WTC11 (cell line): ENCODE results near the gene ASTN2. TPM values are rescaled to one million over a fixed set of nuclear protein-coding genes. Genes with fewer than 3 reads are reported as not detected.

Experiments used
- ATAC-seq: fragments of 200-7000 bp; cut with Tn5 transposase; 2 replicates; pipeline ENCODE4 v1.10.0; 2021; ENCODE audit warnings: mild to moderate bottlenecking, moderate library complexity
- CTCF ChIA-PET: fragments of 300-600 bp; sonication (Branson Sonifier 250); formaldehyde crosslinking; loops from one replicate; lab custom pipeline; 2021; ENCODE audit warnings: antibody characterized with exemption; lab: Charles Lee
- POLR2A ChIA-PET: fragments of 350-600 bp; sonication (Branson Sonifier 250); formaldehyde crosslinking; loops from one replicate; lab custom pipeline; 2021; ENCODE audit warnings: antibody characterized with exemption; lab: Charles Lee
- DNase-seq: peaks from one replicate; pipeline ENCODE4 v3.0.0; 2021; ENCODE audit warnings: low spot score
- H3K27ac Mint-ChIP-seq: 2 replicates; pipeline ENCODE4 v1.8.0; 2021; ENCODE audit warnings: mixed read lengths
- H3K27me3 Mint-ChIP-seq: 2 replicates; pipeline ENCODE4 v1.8.0; 2021; ENCODE audit warnings: low read depth, mild to moderate bottlenecking, moderate library complexity, mixed read lengths
- H3K36me3 Mint-ChIP-seq: 2 replicates; pipeline ENCODE4 v1.8.0; 2021; ENCODE audit warnings: mixed read lengths
- H3K4me1 Mint-ChIP-seq: 2 replicates; pipeline ENCODE4 v1.8.0; 2022; ENCODE audit warnings: mixed read lengths
- H3K4me3 Mint-ChIP-seq: 2 replicates; pipeline ENCODE4 v1.8.0; 2021; ENCODE audit warnings: mild to moderate bottlenecking, moderate library complexity, mixed read lengths
- H3K9me3 Mint-ChIP-seq: 2 replicates; pipeline ENCODE4 v1.8.0; 2021; ENCODE audit warnings: mixed read lengths
- AR ChIP-seq: fragments of 250-450 bp; sonication (Bioruptor Pico); IDR thresholded peaks from 2 replicates; pipeline ENCODE4 v1.9.0; 2021; ENCODE audit warnings: mild to moderate bottlenecking
- ATF1 ChIP-seq: sonication (generic); formaldehyde crosslinking; IDR thresholded peaks from 2 replicates; pipeline ENCODE4 v1.8.1; 2023; ENCODE audit warnings: mild to moderate bottlenecking, moderate library complexity, missing genetic modification reagents
- CDX4 ChIP-seq: fragments of 250-450 bp; sonication (Bioruptor Pico); IDR thresholded peaks from 2 replicates; pipeline ENCODE4 v1.9.0; 2021; ENCODE audit warnings: moderate library complexity, mild to moderate bottlenecking, inconsistent platforms, borderline replicate concordance
- ELF4 ChIP-seq: sonication (generic); formaldehyde crosslinking; IDR thresholded peaks from 2 replicates; pipeline ENCODE4 v1.8.1; 2022; ENCODE audit warnings: low read depth, mild to moderate bottlenecking, moderate library complexity, missing genetic modification reagents
- FOXK1 ChIP-seq: sonication (generic); formaldehyde crosslinking; IDR thresholded peaks from 2 replicates; pipeline ENCODE4 v1.8.0; 2022; ENCODE audit warnings: mild to moderate bottlenecking, moderate library complexity, missing genetic modification reagents
- GTF2I ChIP-seq: fragments of 250-450 bp; sonication (Bioruptor Pico); conservative IDR thresholded peaks from 2 replicates; pipeline ENCODE4 v1.4.0; 2021; ENCODE audit warnings: mild to moderate bottlenecking
- KAT7 ChIP-seq: sonication (generic); formaldehyde crosslinking; IDR thresholded peaks from 2 replicates; pipeline ENCODE4 v1.8.1; 2023; ENCODE audit warnings: missing genetic modification reagents, mild to moderate bottlenecking, borderline replicate concordance
- MAX ChIP-seq: sonication (generic); formaldehyde crosslinking; IDR thresholded peaks from 2 replicates; pipeline ENCODE4 v1.8.0; 2022; ENCODE audit warnings: mild to moderate bottlenecking, missing genetic modification reagents
- NFE2L1 ChIP-seq: sonication (generic); formaldehyde crosslinking; IDR thresholded peaks from 2 replicates; pipeline ENCODE4 v1.8.1; 2023; ENCODE audit warnings: missing genetic modification reagents
- NR2C2 ChIP-seq: sonication (generic); formaldehyde crosslinking; IDR thresholded peaks from 2 replicates; pipeline ENCODE4 v1.8.0; 2022; ENCODE audit warnings: mild to moderate bottlenecking, missing genetic modification reagents
- RELA ChIP-seq: sonication (generic); formaldehyde crosslinking; IDR thresholded peaks from 2 replicates; pipeline ENCODE4 v1.8.1; 2022; ENCODE audit warnings: missing genetic modification reagents, mild to moderate bottlenecking, borderline replicate concordance
- SMAD4 ChIP-seq: sonication (generic); formaldehyde crosslinking; IDR thresholded peaks from 2 replicates; pipeline ENCODE4 v1.8.0; 2022; ENCODE audit warnings: mild to moderate bottlenecking, missing genetic modification reagents
- ZNF219 ChIP-seq: sonication (generic); formaldehyde crosslinking; IDR thresholded peaks from 2 replicates; pipeline ENCODE4 v1.8.0; 2023; ENCODE audit warnings: missing genetic modification reagents, mild to moderate bottlenecking, borderline replicate concordance
- total RNA-seq: library from RNA; stranded (reverse); gene quantifications from 3 replicates; pipeline ENCODE4 v1.2.3, GENCODE V29; 2021
- TF ChIP-seq, protein P1 (sequence below): sonication (generic); formaldehyde crosslinking; IDR thresholded peaks from 2 replicates; pipeline ENCODE4 v1.8.0; 2022; ENCODE audit warnings: missing genetic modification reagents
- TF ChIP-seq, protein P2 (sequence below): sonication (generic); formaldehyde crosslinking; IDR thresholded peaks from 2 replicates; pipeline ENCODE4 v1.8.1; 2022; ENCODE audit warnings: low read depth, mild to moderate bottlenecking, moderate library complexity, missing genetic modification reagents, borderline replicate concordance
- TF ChIP-seq, protein P3 (sequence below): sonication (generic); formaldehyde crosslinking; IDR thresholded peaks from 2 replicates; pipeline ENCODE4 v1.8.0; 2023; ENCODE audit warnings: missing genetic modification reagents
- TF ChIP-seq, protein P4 (sequence below): sonication (generic); formaldehyde crosslinking; IDR thresholded peaks from 2 replicates; pipeline ENCODE4 v1.8.0; 2023; ENCODE audit warnings: missing genetic modification reagents, mild to moderate bottlenecking, borderline replicate concordance

ASTN2 gene
- total RNA-seq, 1 experiment from 2014 or later, result 16.2 TPM

DNA sequence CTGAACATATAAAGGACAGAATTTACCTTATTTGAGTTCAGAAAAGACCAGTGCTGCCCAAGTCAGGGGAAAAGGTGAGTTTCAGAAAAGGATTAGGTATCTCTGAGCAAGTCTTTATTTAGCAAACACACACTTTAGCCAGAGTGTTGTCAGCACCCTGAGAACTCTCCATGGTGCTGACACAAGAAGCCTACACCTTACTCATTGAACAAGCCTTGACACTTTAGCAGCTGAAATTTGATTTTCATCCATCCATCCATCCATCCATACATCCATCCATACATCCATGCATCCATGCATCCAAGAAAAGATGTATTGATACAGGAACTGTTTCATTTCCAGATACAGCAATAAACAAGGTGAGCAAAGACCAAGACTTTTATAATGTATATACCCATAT, 416.6 kb downstream of the ASTN2 start (continued):
- TF ChIP-seq, protein P1, sequence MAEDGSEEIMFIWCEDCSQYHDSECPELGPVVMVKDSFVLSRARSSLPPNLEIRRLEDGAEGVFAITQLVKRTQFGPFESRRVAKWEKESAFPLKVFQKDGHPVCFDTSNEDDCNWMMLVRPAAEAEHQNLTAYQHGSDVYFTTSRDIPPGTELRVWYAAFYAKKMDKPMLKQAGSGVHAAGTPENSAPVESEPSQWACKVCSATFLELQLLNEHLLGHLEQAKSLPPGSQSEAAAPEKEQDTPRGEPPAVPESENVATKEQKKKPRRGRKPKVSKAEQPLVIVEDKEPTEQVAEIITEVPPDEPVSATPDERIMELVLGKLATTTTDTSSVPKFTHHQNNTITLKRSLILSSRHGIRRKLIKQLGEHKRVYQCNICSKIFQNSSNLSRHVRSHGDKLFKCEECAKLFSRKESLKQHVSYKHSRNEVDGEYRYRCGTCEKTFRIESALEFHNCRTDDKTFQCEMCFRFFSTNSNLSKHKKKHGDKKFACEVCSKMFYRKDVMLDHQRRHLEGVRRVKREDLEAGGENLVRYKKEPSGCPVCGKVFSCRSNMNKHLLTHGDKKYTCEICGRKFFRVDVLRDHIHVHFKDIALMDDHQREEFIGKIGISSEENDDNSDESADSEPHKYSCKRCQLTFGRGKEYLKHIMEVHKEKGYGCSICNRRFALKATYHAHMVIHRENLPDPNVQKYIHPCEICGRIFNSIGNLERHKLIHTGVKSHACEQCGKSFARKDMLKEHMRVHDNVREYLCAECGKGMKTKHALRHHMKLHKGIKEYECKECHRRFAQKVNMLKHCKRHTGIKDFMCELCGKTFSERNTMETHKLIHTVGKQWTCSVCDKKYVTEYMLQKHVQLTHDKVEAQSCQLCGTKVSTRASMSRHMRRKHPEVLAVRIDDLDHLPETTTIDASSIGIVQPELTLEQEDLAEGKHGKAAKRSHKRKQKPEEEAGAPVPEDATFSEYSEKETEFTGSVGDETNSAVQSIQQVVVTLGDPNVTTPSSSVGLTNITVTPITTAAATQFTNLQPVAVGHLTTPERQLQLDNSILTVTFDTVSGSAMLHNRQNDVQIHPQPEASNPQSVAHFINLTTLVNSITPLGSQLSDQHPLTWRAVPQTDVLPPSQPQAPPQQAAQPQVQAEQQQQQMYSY (CRISPR knock-in tag), result no peak
- no peak for TF ChIP-seq ZNF219 (CRISPR knock-in tag)
- no peak for TF ChIP-seq SMAD4 (CRISPR knock-in tag)
- TF ChIP-seq MAX, result no peak

DNA sequence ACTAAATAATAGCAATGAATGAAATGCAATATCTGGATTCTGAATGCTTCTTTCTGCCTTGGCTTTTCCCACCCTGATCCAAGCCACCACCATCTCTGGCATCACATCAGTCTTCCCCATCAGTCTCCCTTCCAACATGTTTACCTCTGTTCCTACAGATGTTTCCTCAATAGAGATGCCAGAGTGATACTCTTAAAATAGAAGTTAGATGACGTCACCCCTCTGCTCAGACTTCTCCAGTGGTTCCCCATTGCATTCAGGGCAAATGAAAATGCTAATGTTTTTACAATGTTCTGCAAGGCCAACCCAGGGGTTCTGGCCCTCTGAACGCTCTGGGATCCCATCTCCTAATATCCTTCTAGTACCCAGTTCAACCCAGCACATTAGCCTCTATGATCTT, 422.0 kb downstream of the ASTN2 start:
- no peak for DNase-seq
- Mint-ChIP-seq H3K9me3 (no peaks in the 10 kb centered on the region), H3K27me3 (no peaks in the 10 kb centered on the region), H3K27ac (no peak overlapping the region), H3K4me3 (no peak overlapping the region), H3K36me3 (no peaks in the 10 kb centered on the region), H3K4me1 (peaks cover 22% of the 10 kb centered on the region)
- CTCF ChIA-PET, result no interaction called here
- POLR2A ChIA-PET, result no interaction called here
- no peak for ATAC-seq
- TF ChIP-seq, protein P1 (CRISPR knock-in tag), result no peak
- TF ChIP-seq, protein P2, sequence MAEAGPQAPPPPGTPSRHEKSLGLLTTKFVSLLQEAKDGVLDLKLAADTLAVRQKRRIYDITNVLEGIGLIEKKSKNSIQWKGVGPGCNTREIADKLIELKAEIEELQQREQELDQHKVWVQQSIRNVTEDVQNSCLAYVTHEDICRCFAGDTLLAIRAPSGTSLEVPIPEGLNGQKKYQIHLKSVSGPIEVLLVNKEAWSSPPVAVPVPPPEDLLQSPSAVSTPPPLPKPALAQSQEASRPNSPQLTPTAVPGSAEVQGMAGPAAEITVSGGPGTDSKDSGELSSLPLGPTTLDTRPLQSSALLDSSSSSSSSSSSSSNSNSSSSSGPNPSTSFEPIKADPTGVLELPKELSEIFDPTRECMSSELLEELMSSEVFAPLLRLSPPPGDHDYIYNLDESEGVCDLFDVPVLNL (CRISPR knock-in tag), result no peak
- TF ChIP-seq ATF1 (CRISPR knock-in tag) (no peak), NR2C2 (CRISPR knock-in tag) (no peak), RELA (no peak), KAT7 (no peak), GTF2I (CRISPR knock-in tag) (no peak), FOXK1 (CRISPR knock-in tag) (no peak), CDX4 (CRISPR knock-in tag) (no peak), ELF4 (no peak), AR (CRISPR knock-in tag) (no peak), SMAD4 (CRISPR knock-in tag) (no peak), NFE2L1 (CRISPR knock-in tag) (no peak)
- TF ChIP-seq, protein P3, sequence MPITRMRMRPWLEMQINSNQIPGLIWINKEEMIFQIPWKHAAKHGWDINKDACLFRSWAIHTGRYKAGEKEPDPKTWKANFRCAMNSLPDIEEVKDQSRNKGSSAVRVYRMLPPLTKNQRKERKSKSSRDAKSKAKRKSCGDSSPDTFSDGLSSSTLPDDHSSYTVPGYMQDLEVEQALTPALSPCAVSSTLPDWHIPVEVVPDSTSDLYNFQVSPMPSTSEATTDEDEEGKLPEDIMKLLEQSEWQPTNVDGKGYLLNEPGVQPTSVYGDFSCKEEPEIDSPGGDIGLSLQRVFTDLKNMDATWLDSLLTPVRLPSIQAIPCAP, result no peak
- TF ChIP-seq, protein P4, sequence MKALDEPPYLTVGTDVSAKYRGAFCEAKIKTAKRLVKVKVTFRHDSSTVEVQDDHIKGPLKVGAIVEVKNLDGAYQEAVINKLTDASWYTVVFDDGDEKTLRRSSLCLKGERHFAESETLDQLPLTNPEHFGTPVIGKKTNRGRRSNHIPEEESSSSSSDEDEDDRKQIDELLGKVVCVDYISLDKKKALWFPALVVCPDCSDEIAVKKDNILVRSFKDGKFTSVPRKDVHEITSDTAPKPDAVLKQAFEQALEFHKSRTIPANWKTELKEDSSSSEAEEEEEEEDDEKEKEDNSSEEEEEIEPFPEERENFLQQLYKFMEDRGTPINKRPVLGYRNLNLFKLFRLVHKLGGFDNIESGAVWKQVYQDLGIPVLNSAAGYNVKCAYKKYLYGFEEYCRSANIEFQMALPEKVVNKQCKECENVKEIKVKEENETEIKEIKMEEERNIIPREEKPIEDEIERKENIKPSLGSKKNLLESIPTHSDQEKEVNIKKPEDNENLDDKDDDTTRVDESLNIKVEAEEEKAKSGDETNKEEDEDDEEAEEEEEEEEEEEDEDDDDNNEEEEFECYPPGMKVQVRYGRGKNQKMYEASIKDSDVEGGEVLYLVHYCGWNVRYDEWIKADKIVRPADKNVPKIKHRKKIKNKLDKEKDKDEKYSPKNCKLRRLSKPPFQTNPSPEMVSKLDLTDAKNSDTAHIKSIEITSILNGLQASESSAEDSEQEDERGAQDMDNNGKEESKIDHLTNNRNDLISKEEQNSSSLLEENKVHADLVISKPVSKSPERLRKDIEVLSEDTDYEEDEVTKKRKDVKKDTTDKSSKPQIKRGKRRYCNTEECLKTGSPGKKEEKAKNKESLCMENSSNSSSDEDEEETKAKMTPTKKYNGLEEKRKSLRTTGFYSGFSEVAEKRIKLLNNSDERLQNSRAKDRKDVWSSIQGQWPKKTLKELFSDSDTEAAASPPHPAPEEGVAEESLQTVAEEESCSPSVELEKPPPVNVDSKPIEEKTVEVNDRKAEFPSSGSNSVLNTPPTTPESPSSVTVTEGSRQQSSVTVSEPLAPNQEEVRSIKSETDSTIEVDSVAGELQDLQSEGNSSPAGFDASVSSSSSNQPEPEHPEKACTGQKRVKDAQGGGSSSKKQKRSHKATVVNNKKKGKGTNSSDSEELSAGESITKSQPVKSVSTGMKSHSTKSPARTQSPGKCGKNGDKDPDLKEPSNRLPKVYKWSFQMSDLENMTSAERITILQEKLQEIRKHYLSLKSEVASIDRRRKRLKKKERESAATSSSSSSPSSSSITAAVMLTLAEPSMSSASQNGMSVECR, result no peak
